Sigmoid colon (tissue), 4 donors: ENCODE measurements around the gene ACAT2.

Source experiments
- CTCF ChIP-seq, 4 experiments: fragments of 450-650 bp in 3 of 4; fragments of 200-600 bp in 1 of 4; IDR thresholded peaks; one replicate each; pipeline ENCODE4 v1.5.1; 2016 to 2019; ENCODE audit warnings: antibody characterized with exemption in 4 of 4, mild to moderate bottlenecking in 3 of 4, moderate library complexity in 2 of 4
- EP300 ChIP-seq, 4 donors: sonication (generic); formaldehyde crosslinking; IDR thresholded peaks; one replicate each; pipeline ENCODE4 v1.6.1; 2017; ENCODE audit warnings: antibody characterized with exemption in 4 of 4
- POLR2A ChIP-seq, 2 donors: fragments of 450-650 bp; IDR thresholded peaks; one replicate each; pipeline ENCODE4 v1.6.1; 2016; ENCODE audit warnings: antibody characterized with exemption in 2 of 2, mild to moderate bottlenecking in 2 of 2, moderate library complexity in 2 of 2
- POLR2AphosphoS5 ChIP-seq, 4 donors: sonication (generic); formaldehyde crosslinking; IDR thresholded peaks; one replicate each; pipeline ENCODE4 v1.6.1; 2017; ENCODE audit warnings: antibody characterized with exemption in 4 of 4

GRCh38 chr6:159745081-159745480 lies 16.8 kb upstream of the ACAT2 start:
- TF ChIP-seq CTCF (IDR thresholded peaks at IDR 0.05) (no peak), POLR2A (IDR thresholded peaks at IDR 0.05) (no peak), POLR2AphosphoS5 (IDR thresholded peaks at IDR 0.05) (no peak), EP300 (IDR thresholded peaks at IDR 0.05) (no peak)
